Neuronal stem cell (in vitro differentiated cells): ENCODE measurements around the gene RNF220.

Experiments used
- DNase-seq: peaks from one replicate; pipeline ENCODE4 v3.0.0-alpha.2; 2013; ENCODE audit warnings: low spot score
- H2AFZ ChIP-seq: one replicate; pipeline ENCODE4 v1.6.1; 2013; ENCODE audit warnings: mild to moderate bottlenecking, low read length, inconsistent platforms
- H2AK5ac ChIP-seq: 2 replicates; pipeline ENCODE4 v1.6.1; 2013; ENCODE audit warnings: low read depth, mild to moderate bottlenecking, inconsistent platforms, low read length, moderate library complexity, mixed read lengths
- H2BK120ac ChIP-seq: 2 replicates; pipeline ENCODE4 v1.6.1; 2013; ENCODE audit warnings: low read depth, mild to moderate bottlenecking, inconsistent platforms, low read length, moderate library complexity, mixed read lengths
- H2BK12ac ChIP-seq: one replicate; pipeline ENCODE4 v1.6.1; 2013; ENCODE audit warnings: low read length, inconsistent platforms
- H2BK15ac ChIP-seq: 2 replicates; pipeline ENCODE4 v1.6.1; 2013; ENCODE audit warnings: mild to moderate bottlenecking, low read length, inconsistent platforms, mixed read lengths
- H2BK5ac ChIP-seq: one replicate; pipeline ENCODE4 v1.6.1; 2013; ENCODE audit warnings: inconsistent platforms, mild to moderate bottlenecking, low read length, moderate library complexity
- H3K14ac ChIP-seq: one replicate; pipeline ENCODE4 v1.6.1; 2013; ENCODE audit warnings: low read length, inconsistent platforms
- H3K18ac ChIP-seq: 2 replicates; pipeline ENCODE4 v1.6.1; 2013; ENCODE audit warnings: low read length, inconsistent platforms
- H3K23ac ChIP-seq: 2 replicates; pipeline ENCODE4 v1.6.1; 2013; ENCODE audit warnings: low read depth, mild to moderate bottlenecking, mixed read lengths, low read length, inconsistent platforms; ENCODE audit not compliant: poor library complexity
- H3K27ac ChIP-seq: replicated peaks from 3 replicates; pipeline ENCODE4 v1.5.1; 2013; ENCODE audit warnings: low read length, inconsistent platforms
- H3K27me3 ChIP-seq, 3 experiments: 2 replicates each; pipeline ENCODE4 v1.6.1; 2013; ENCODE audit warnings: low read length in 3 of 3, mild to moderate bottlenecking in 2 of 3, inconsistent platforms in 1 of 3, low read depth in 1 of 3, mixed read lengths in 1 of 3, moderate library complexity in 1 of 3; ENCODE audit not compliant: control insufficient read depth in 3 of 3, insufficient read depth in 3 of 3
- H3K36me3 ChIP-seq, 2 donors: replicated peaks in 1 of 2; 2 replicates each; pipeline ENCODE4 v1.6.1; 2013; ENCODE audit warnings: low read length in 2 of 2; ENCODE audit not compliant: control insufficient read depth in 2 of 2, insufficient read depth in 2 of 2
- H3K4ac ChIP-seq: 2 replicates; pipeline ENCODE4 v1.6.1; 2013; ENCODE audit warnings: inconsistent platforms, mild to moderate bottlenecking, low read length, moderate library complexity
- H3K4me1 ChIP-seq, 2 donors: 1 replicate in 1 of 2; 2 replicates in 1 of 2; pipeline ENCODE4 v1.6.1; 2013; ENCODE audit warnings: low read length in 2 of 2, low read depth in 1 of 2; ENCODE audit not compliant: control insufficient read depth in 2 of 2, insufficient read depth in 1 of 2
- H3K4me2 ChIP-seq: one replicate; pipeline ENCODE4 v1.6.1; 2013; ENCODE audit warnings: mild to moderate bottlenecking, low read length, inconsistent platforms; ENCODE audit not compliant: insufficient read depth, poor library complexity, severe bottlenecking
- H3K4me3 ChIP-seq, 2 donors: 2 replicates each; pipeline ENCODE4 v1.5.1; 2013; ENCODE audit warnings: low read length in 2 of 2, mild to moderate bottlenecking in 2 of 2, inconsistent platforms in 1 of 2, moderate library complexity in 1 of 2
- H3K79me1 ChIP-seq: one replicate; pipeline ENCODE4 v1.6.1; 2013; ENCODE audit warnings: low read depth, mild to moderate bottlenecking, inconsistent platforms, low read length, moderate library complexity
- H3K9ac ChIP-seq: one replicate; pipeline ENCODE4 v1.6.1; 2013; ENCODE audit warnings: mild to moderate bottlenecking, low read depth, low read length, inconsistent platforms; ENCODE audit not compliant: poor library complexity
- H3K9me3 ChIP-seq, 2 donors: replicated peaks in 1 of 2; 2 replicates each; pipeline versions ENCODE3 to v1.6.1; 2013; ENCODE audit warnings: low read length in 2 of 2, mild to moderate bottlenecking in 2 of 2, inconsistent platforms in 1 of 2, low read depth in 1 of 2, mixed read lengths in 1 of 2, moderate library complexity in 1 of 2; ENCODE audit not compliant: control insufficient read depth in 2 of 2, insufficient read depth in 1 of 2
- H4K8ac ChIP-seq: one replicate; pipeline ENCODE4 v1.6.1; 2013; ENCODE audit warnings: low read depth, mild to moderate bottlenecking, inconsistent platforms, low read length, moderate library complexity
- H4K91ac ChIP-seq: one replicate; pipeline ENCODE4 v1.6.1; 2013; ENCODE audit warnings: low read length, low read depth, mild to moderate bottlenecking, inconsistent platforms; ENCODE audit not compliant: poor library complexity
- WGBS, 2 donors: extraction: QIAGEN DNeasy Blood & Tissue Kit; methylation state at CpG; one replicate each; pipeline ENCODE4 v1.1.7; 2013; ENCODE audit warnings: missing lambda C conversion rate in 2 of 2, mixed read lengths in 1 of 2; ENCODE audit not compliant: insufficient read length in 2 of 2, insufficient replicate concordance in 1 of 2; ENCODE audit errors: extremely low coverage in 2 of 2; 5-methylcytosine and 5-hydroxymethylcytosine counted together

RNF220 gene

DNA sequence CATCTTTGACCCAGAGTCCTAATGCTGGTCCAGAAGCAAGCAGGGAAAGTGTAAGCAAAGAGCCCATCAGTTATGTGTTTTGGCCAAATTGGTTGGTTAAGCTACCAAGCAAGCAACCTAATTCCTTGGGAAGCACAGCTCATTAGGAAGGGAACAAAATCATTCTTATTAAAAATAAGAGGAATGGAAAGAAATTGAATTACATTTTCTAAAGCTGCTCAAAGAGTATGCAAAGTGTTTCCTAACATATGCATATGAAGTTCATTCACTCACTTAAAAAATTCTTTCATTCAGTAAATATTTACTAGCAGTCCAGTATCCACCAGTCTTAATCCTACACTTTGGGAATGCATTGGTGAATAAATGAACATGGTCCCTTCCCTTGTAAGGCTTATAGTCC, 71.8 kb downstream of the RNF220 start:
- Histone ChIP-seq H3K4me2 (no peak overlapping the region), H2BK12ac (no peak overlapping the region), H3K23ac (no peak overlapping the region), H4K91ac (no peak overlapping the region), H2BK15ac (no peak overlapping the region), H2AK5ac (no peak overlapping the region), H2AFZ (no peak overlapping the region), H3K18ac (no peak overlapping the region), H3K9ac (no peak overlapping the region), H3K4me3 (no peak overlapping the region), H3K14ac (no peak overlapping the region), H3K4me1 (peaks cover 5 to 8% of the 10 kb centered on the region in 2 donors), H3K27ac (no peak overlapping the region), H3K9me3 (peaks cover 0 to 3% of the 10 kb centered on the region in 2 donors), H4K8ac (no peak overlapping the region), H2BK120ac (no peak overlapping the region), H2BK5ac (no peak overlapping the region), H3K27me3 (no peaks in the 10 kb centered on the region), H3K36me3 (peaks cover 0 to 12% of the 10 kb centered on the region in 2 donors), H3K79me1 (no peaks in the 10 kb centered on the region), H3K4ac (no peak overlapping the region)
- DNase-seq: no peak

DNA sequence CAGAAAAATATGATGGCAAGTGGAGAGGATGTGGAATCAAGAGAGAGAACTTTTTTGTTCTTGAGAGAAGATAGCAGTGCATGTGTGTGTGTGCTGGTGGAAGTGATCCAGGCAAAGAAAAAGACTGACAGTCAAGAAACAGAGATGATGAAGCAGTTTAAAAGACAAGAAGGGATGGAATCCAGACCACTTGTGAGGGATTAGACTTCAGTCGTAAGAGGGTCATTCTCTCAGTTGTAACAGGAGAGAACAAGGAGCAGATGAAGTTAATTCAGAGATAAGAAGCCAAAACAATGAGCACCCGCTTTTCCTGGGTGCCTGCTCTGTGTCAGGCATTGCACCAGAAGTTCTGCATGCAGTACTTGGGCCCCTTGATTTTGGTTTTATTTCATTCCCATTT, 76.6 kb downstream of the RNF220 start:
- H3K18ac ChIP-seq: no peak overlapping the region
- H2AK5ac ChIP-seq: no peak overlapping the region
- no peak overlapping the region for H3K4ac ChIP-seq
- no peak overlapping the region for H2BK12ac ChIP-seq
- H2BK15ac ChIP-seq: no peak overlapping the region
- no peak overlapping the region for H3K14ac ChIP-seq
- H3K79me1 ChIP-seq: no peaks in the 10 kb centered on the region
- no peak overlapping the region for H2BK5ac ChIP-seq
- H3K9me3 ChIP-seq: no peaks in the 10 kb centered on the region
- no peak overlapping the region for H4K91ac ChIP-seq
- H3K4me2 ChIP-seq: no peak overlapping the region
- H4K8ac ChIP-seq: no peak overlapping the region
- H2BK120ac ChIP-seq: no peak overlapping the region
- H3K4me1 ChIP-seq: peaks cover 14 to 24% of the 10 kb centered on the region in 2 donors
- DNase-seq: no peak
- H2AFZ ChIP-seq: no peak overlapping the region
- no peaks in the 10 kb centered on the region for H3K27me3 ChIP-seq
- WGBS, 2 donors: no CpG with 5 or more reads among the region's 2 CpGs
- H3K9ac ChIP-seq: no peak overlapping the region
- H3K4me3 ChIP-seq: no peak overlapping the region
- H3K27ac ChIP-seq: no peak overlapping the region
- H3K23ac ChIP-seq: no peak overlapping the region
- peaks cover 0 to 16% of the 10 kb centered on the region in 2 donors for H3K36me3 ChIP-seq

DNA sequence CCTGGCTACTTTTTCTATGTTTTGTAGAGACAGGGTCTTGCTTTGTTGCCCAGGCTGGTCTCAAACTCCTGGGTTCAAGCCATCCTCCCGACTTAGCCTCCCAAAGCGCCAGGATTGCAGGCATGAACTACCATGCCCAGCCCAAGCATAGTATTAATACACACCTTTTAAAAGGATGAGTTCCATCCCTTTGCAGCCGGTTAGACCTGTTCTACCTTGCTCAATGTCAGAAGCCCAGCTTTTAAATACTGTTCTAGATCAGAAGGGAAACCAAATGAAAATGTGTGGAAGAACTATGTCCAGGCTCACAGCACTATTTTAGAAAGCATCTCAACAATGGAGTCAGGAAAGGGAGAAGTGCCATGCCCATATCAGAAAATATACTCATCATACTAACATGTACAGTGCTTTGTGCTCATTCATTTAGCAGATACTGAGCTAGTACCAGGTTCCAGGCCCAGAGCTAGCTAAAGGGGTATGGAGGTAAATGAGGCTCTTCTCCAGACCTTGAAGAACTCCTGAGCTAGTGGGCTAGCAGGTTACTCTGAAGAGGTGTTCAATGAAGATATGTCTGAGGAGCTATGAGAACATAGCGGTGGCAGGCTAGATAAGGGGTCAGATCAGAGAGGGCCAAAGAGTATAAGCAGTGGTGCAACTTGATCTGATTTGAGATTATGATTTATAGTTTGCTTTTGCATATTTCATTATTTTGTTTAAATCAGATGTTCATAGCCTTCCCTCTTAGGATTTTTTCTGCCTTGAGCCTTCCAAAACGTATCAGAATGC, 78.2 kb downstream of the RNF220 start:
- H2BK120ac ChIP-seq: no peak overlapping the region
- no peak overlapping the region for H3K18ac ChIP-seq
- H2BK12ac ChIP-seq: no peak overlapping the region
- H4K8ac ChIP-seq: no peak overlapping the region
- H3K36me3 ChIP-seq: peaks cover 0 to 8% of the 10 kb centered on the region in 2 donors
- no peak overlapping the region for H3K4me3 ChIP-seq
- H3K4ac ChIP-seq: no peak overlapping the region
- H2BK5ac ChIP-seq: no peak overlapping the region
- H3K79me1 ChIP-seq: no peaks in the 10 kb centered on the region
- H2AK5ac ChIP-seq: no peak overlapping the region
- no peak overlapping the region for H3K9ac ChIP-seq
- no peak overlapping the region for H3K23ac ChIP-seq
- no peak overlapping the region for H2BK15ac ChIP-seq
- no peak for DNase-seq
- H4K91ac ChIP-seq: no peak overlapping the region
- H3K4me1 ChIP-seq: peaks cover 14 to 24% of the 10 kb centered on the region in 2 donors
- no peaks in the 10 kb centered on the region for H3K9me3 ChIP-seq
- H3K27ac ChIP-seq: no peak overlapping the region
- H3K4me2 ChIP-seq: no peak overlapping the region
- WGBS, 2 donors: no CpG with 5 or more reads among the region's 5 CpGs
- no peaks in the 10 kb centered on the region for H3K27me3 ChIP-seq
- H2AFZ ChIP-seq: no peak overlapping the region
- no peak overlapping the region for H3K14ac ChIP-seq

DNA sequence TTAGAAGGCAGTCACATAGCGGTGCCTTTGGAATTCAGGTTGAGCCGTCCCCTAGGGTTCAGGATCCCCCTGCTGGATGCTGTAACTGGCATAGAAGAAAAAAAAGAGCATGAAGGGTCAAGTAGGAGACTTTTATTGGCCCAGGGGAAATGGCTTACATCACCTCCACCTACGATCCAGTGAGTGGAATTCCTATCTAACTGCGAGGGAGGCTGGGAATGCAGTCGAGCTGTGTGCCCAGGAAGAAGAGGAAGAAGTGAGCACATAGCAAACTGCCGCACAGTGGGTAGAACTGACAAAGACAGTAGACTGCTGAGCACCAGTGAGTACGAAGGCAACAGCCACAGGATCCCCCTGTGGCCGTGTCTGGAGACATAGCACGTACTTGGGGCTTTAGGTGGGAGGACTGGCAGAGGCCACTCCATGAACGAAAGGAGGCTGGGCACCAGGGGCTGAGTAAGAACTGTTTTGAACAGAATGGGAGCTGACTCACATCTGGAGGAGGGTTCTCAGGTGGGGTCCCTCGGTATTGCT, 79.2 kb downstream of the RNF220 start:
- Histone ChIP-seq H3K14ac (no peak overlapping the region), H2BK120ac (no peak overlapping the region), H3K27ac (no peak overlapping the region), H3K27me3 (no peaks in the 10 kb centered on the region), H2BK12ac (no peak overlapping the region), H2AFZ (no peak overlapping the region), H3K9me3 (no peaks in the 10 kb centered on the region), H3K36me3 (peaks cover 0 to 8% of the 10 kb centered on the region in 2 donors), H3K4me1 (peaks cover 14 to 24% of the 10 kb centered on the region in 2 donors), H3K4ac (no peak overlapping the region), H4K8ac (no peak overlapping the region), H2BK15ac (no peak overlapping the region), H3K4me2 (no peak overlapping the region), H3K4me3 (no peak overlapping the region), H3K23ac (no peak overlapping the region), H2AK5ac (peak overlapping the region; percentile 44), H2BK5ac (no peak overlapping the region), H3K79me1 (no peaks in the 10 kb centered on the region), H3K18ac (no peak overlapping the region), H4K91ac (no peak overlapping the region), H3K9ac (no peak overlapping the region)
- WGBS, 2 donors: no CpG with 5 or more reads among the region's 11 CpGs
- no peak for DNase-seq
